Lung (tissue), 12 donors: ENCODE results near the gene RBM33. TPM values are rescaled to one million over a fixed set of nuclear protein-coding genes. Genes with fewer than 3 reads are reported as not detected.

Experiments
- ATAC-seq: fragments of 200-7000 bp; cut with Tn5 transposase; one replicate; pipeline ENCODE4 v1.9.1; 2020; ENCODE audit warnings: moderate number of reproducible peaks; ENCODE audit not compliant: insufficient read depth, low FRiP score
- DNase-seq, 3 donors: peaks; one replicate each; pipeline ENCODE4 v3.0.0-alpha.2; 2013 to 2017
- H3K27ac ChIP-seq, 2 donors: one replicate each; pipeline ENCODE4 v1.5.1; 2013; ENCODE audit warnings: mild to moderate bottlenecking in 2 of 2, moderate library complexity in 2 of 2, control low read depth in 1 of 2, inconsistent platforms in 1 of 2, low read depth in 1 of 2, low read length in 1 of 2
- H3K27me3 ChIP-seq, 3 donors: one replicate each; pipeline ENCODE4 v1.5.1; 2013; ENCODE audit warnings: low read length in 2 of 3; ENCODE audit not compliant: control insufficient read depth in 3 of 3, insufficient read depth in 3 of 3
- H3K36me3 ChIP-seq, 4 donors: one replicate each; pipeline ENCODE4 v1.5.1; 2013; ENCODE audit warnings: low read length in 4 of 4, mild to moderate bottlenecking in 1 of 4, moderate library complexity in 1 of 4; ENCODE audit not compliant: control insufficient read depth in 4 of 4, insufficient read depth in 4 of 4
- H3K4me1 ChIP-seq, 5 donors: one replicate each; pipeline ENCODE4 v1.5.1; 2013; ENCODE audit warnings: low read length in 5 of 5, mild to moderate bottlenecking in 2 of 5, moderate library complexity in 1 of 5; ENCODE audit not compliant: control insufficient read depth in 5 of 5, insufficient read depth in 5 of 5
- H3K4me3 ChIP-seq: one replicate; pipeline ENCODE4 v1.5.1; 2013; ENCODE audit warnings: mild to moderate bottlenecking, control low read depth, moderate library complexity
- H3K9ac ChIP-seq, 2 donors: one replicate each; pipeline ENCODE4 v1.5.1; 2013; ENCODE audit warnings: low read length in 2 of 2, control low read depth in 1 of 2; ENCODE audit not compliant: insufficient read depth in 1 of 2
- H3K9me3 ChIP-seq, 4 donors: one replicate each; pipeline ENCODE4 v1.5.1; 2013; ENCODE audit warnings: low read length in 3 of 4, mild to moderate bottlenecking in 1 of 4, moderate library complexity in 1 of 4; ENCODE audit not compliant: control insufficient read depth in 4 of 4, insufficient read depth in 3 of 4
- WGBS, 2 donors: extraction: QIAGEN DNeasy Blood & Tissue Kit; methylation state at CpG; one replicate each; pipeline ENCODE4 v1.1.7; 2013; 5-methylcytosine and 5-hydroxymethylcytosine counted together
- polyA plus RNA-seq, 2 donors: library from polyadenylated mRNA; stranded (reverse); fragments of 200-250 nt; gene quantifications; one replicate each; pipeline ENCODE4 v1.2.1, GENCODE V29; 2013
- total RNA-seq, 2 donors: library from RNA; depleted of rRNA in 1 of 2; stranded (reverse); fragments of >200 nt in 1 of 2; gene quantifications; one replicate each; pipeline ENCODE4 v1.2.1, GENCODE V29; 2014 to 2021
- TF ChIP-seq, protein P1 (sequence below): IDR thresholded peaks from 2 replicates; pipeline ENCODE4 v1.5.1; 2012; ENCODE audit warnings: mild to moderate bottlenecking; ENCODE audit errors: control extremely low read depth, extremely low read depth
- donor health status: control.
- donor health status: control.
- donor health status: Bipolar disorder and iron deficiency.
- donor health status: healthy.
- donor health status: DM: yes; HTN: yes; CAD: no.

RBM33 gene
- total and polyA plus RNA-seq, 4 donors: 15.3 to 99.6 (median 43.2) TPM

DNA sequence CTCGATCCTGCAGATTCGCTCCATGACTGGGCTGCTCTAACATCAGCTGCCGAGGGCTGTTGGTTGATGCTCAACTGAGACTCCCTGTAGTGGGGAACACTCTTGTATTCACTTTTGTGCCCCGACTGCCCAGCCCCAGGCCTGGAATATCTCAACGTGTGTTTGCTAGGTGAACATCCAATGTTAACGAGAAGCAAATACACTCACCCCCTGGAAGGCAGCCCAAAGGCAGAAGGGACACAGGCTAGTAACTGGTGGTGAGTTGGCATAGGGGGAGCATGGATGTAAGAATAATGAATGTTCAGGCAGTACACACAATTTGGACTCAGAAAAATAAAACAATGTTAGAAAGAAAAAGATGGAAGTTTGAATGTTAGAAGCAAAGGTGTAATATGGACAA lies 24.0 kb upstream of the RBM33 start:
- Histone ChIP-seq H3K36me3 (no peaks in the 10 kb centered on the region), H3K9me3 (no peaks in the 10 kb centered on the region), H3K27me3 (no peaks in the 10 kb centered on the region), H3K27ac (no peak overlapping the region), H3K4me3 (no peak overlapping the region), H3K9ac (no peak overlapping the region), H3K4me1 (peaks cover 0 to 7% (median 0%) of the 10 kb centered on the region in 5 donors)
- TF ChIP-seq, protein P1, sequence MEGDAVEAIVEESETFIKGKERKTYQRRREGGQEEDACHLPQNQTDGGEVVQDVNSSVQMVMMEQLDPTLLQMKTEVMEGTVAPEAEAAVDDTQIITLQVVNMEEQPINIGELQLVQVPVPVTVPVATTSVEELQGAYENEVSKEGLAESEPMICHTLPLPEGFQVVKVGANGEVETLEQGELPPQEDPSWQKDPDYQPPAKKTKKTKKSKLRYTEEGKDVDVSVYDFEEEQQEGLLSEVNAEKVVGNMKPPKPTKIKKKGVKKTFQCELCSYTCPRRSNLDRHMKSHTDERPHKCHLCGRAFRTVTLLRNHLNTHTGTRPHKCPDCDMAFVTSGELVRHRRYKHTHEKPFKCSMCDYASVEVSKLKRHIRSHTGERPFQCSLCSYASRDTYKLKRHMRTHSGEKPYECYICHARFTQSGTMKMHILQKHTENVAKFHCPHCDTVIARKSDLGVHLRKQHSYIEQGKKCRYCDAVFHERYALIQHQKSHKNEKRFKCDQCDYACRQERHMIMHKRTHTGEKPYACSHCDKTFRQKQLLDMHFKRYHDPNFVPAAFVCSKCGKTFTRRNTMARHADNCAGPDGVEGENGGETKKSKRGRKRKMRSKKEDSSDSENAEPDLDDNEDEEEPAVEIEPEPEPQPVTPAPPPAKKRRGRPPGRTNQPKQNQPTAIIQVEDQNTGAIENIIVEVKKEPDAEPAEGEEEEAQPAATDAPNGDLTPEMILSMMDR: no peak
- no peak for ATAC-seq
- WGBS, 2 donors: 78 to 91% methylated on average over 6 of the region's 6 CpGs
- DNase-seq: no peak

DNA sequence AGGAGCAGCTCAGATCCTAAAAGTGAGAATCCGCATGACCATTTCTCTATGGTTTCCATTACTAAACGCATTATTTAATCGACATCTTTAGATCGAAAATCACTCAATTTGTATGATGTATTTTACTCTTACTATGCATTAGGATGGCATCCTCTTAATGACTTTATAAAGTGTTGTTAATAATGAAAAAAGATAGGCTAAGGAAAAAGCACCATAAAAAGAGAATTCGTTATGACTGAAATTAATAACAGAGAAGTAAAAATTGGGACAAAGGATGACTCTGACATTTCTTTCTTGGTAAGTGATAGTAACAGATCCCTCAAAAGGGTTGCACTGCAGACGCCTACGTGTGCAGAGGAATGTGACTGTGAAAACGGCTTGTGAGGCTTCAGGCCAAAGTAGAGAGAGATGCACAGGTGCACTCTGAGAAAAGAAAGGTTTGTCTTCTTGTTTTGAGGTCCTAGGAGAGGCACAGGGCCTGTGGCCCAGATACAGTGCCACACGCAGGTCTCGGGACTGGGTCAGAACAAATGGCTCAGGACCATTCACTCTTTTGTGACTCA lies 23.0 kb upstream of the RBM33 start:
- no peak overlapping the region for H3K9ac ChIP-seq
- no peak overlapping the region for H3K4me3 ChIP-seq
- WGBS, 2 donors: 87 to 88% methylated on average over 10 of the region's 10 CpGs
- ATAC-seq (no peak), DNase-seq (no peak)
- no peaks in the 10 kb centered on the region for H3K9me3 ChIP-seq
- no peak overlapping the region for H3K27ac ChIP-seq
- peaks cover 0 to 7% (median 0%) of the 10 kb centered on the region in 5 donors for H3K4me1 ChIP-seq
- H3K27me3 ChIP-seq: no peaks in the 10 kb centered on the region
- H3K36me3 ChIP-seq: no peaks in the 10 kb centered on the region
- TF ChIP-seq, protein P1: no peak

DNA sequence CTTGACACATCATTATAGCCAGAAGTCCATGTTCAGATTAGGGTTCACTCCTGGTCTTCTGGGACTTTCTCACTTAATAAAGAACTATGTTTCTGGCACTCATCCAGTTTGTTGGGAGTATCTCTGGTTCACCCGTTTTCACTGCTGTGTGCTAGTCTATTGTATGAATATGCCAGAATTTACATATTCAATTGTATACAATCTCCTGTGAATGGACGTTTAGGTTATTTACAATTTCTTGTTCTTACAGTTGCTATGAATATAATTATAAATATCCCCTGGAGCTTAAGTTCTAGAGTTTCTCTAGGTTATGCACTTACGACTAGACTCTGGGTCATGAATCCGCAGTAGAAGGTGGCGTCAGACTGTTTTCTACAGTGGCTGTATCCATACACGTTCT lies 20.0 kb upstream of the RBM33 start:
- Histone ChIP-seq H3K4me1 (peaks cover 0 to 7% (median 0%) of the 10 kb centered on the region in 5 donors), H3K4me3 (no peak overlapping the region), H3K27me3 (no peaks in the 10 kb centered on the region), H3K27ac (no peak overlapping the region), H3K9me3 (peaks cover 0 to 6% (median 3%) of the 10 kb centered on the region in 4 donors), H3K36me3 (no peaks in the 10 kb centered on the region), H3K9ac (no peak overlapping the region)
- ATAC-seq: no peak
- 78 to 86% methylated on average over 6 of the region's 6 CpGs for WGBS, 2 donors
- peak in 2 of 3 donors; percentile 46 to 70 for DNase-seq
- TF ChIP-seq, protein P1: no peak

DNA sequence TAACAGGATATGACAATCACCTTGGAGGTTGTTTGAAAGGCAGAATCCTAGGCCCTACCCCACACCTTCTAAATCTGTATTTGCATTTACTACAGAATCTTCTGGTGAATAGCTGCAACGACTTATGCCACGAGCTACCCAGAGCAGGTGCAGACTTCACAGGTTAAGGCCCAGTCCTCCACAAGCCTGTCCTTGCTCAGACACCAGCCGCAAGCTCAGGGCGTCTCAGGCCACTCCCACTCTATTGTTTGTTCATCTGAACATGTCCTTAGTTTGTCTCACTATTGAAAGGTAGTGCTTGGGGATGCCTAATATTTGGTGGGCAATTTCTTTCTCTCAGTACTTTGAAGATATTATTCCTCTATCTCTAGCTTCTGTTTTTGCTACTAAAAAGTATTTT lies 18.9 kb upstream of the RBM33 start:
- 84 to 85% methylated on average over 4 of the region's 4 CpGs for WGBS, 2 donors
- DNase-seq: no peak
- Histone ChIP-seq H3K36me3 (no peaks in the 10 kb centered on the region), H3K27me3 (no peaks in the 10 kb centered on the region), H3K27ac (no peak overlapping the region), H3K4me3 (no peak overlapping the region), H3K9ac (no peak overlapping the region), H3K4me1 (peaks cover 0 to 7% (median 0%) of the 10 kb centered on the region in 5 donors), H3K9me3 (peaks cover 0 to 8% (median 5%) of the 10 kb centered on the region in 4 donors)
- TF ChIP-seq, protein P1: no peak
- no peak for ATAC-seq
